ENCODE measurements around the gene DEUP1.
"Not testable (repeated sequence)": the region's sequence is repeated elsewhere in the genome, so short reads cannot be mapped to it uniquely, and the experiment has no call there.

Gene DEUP1

GRCh38 chr11:93330446-93330984 lies at the start of gene DEUP1:
Gene DEUP1 (plus strand): TSS chr11:93330742. CDS start chr11:93332260, 1,518 bp downstream.
- DNase-seq: no peak

GRCh38 chr11:93285430-93285829 lies 45.1 kb upstream of the DEUP1 start:
- no peak for DNase-seq

- no peak for DNase-seq
Measured at GRCh38 chr11:93287434-93287833, 43.1 kb upstream of the DEUP1 start.

GRCh38 chr11:93288079-93288478 lies 42.5 kb upstream of the DEUP1 start:
- DNase-seq: no peak

- no peak for DNase-seq
Measured at GRCh38 chr11:93288767-93289166, 41.8 kb upstream of the DEUP1 start.

- DNase-seq: no peak
Measured at GRCh38 chr11:93289782-93290463, 40.6 kb upstream of the DEUP1 start.

- DNase-seq: no peak
Measured at GRCh38 chr11:93291110-93291509, 39.4 kb upstream of the DEUP1 start.

- no peak for DNase-seq
Measured at GRCh38 chr11:93291898-93292297, 38.6 kb upstream of the DEUP1 start.

- DNase-seq: no peak
Measured at GRCh38 chr11:93295921-93296575, 34.5 kb upstream of the DEUP1 start.

GRCh38 chr11:93303689-93304088 lies 26.9 kb upstream of the DEUP1 start:
- DNase-seq: no peak

GRCh38 chr11:93314399-93314798 lies 16.1 kb upstream of the DEUP1 start:
- DNase-seq: not testable (repeated sequence)

GRCh38 chr11:93319224-93319839 lies 11.2 kb upstream of the DEUP1 start:
- no peak for DNase-seq

- DNase-seq: no peak
Measured at GRCh38 chr11:93320230-93320629, 10.3 kb upstream of the DEUP1 start.

GRCh38 chr11:93322207-93322606 lies 8.3 kb upstream of the DEUP1 start:
- DNase-seq: no peak

GRCh38 chr11:93323747-93324146 lies 6.8 kb upstream of the DEUP1 start:
- DNase-seq: no peak

- DNase-seq: no peak
Measured at GRCh38 chr11:93324500-93324899, 6.0 kb upstream of the DEUP1 start.

GRCh38 chr11:93326681-93327080 lies 3.9 kb upstream of the DEUP1 start:
- DNase-seq: no peak

GRCh38 chr11:93329936-93330445 lies 551 bp upstream of the DEUP1 start:
- no peak for DNase-seq

- no peak for DNase-seq
Measured at GRCh38 chr11:93340223-93340622, 9.7 kb downstream of the DEUP1 start.

- DNase-seq: no peak
Measured at GRCh38 chr11:93344855-93345333, 14.4 kb downstream of the DEUP1 start.

- no peak for DNase-seq
Measured at GRCh38 chr11:93348930-93349329, 18.4 kb downstream of the DEUP1 start.

- DNase-seq: no peak
Measured at GRCh38 chr11:93350835-93351234, 20.3 kb downstream of the DEUP1 start.

- no peak for DNase-seq
Measured at GRCh38 chr11:93359396-93359795, 28.9 kb downstream of the DEUP1 start.

GRCh38 chr11:93361435-93361834 lies 30.9 kb downstream of the DEUP1 start:
- DNase-seq: no peak

All from amniotic stem cell (primary cell).